Osteoblast (primary cell): ENCODE measurements around the gene RBFOX2. TPM values are rescaled to one million over a fixed set of nuclear protein-coding genes. Genes with fewer than 3 reads are reported as not detected.

Experiments used
- DNase-seq: peaks from one replicate; pipeline ENCODE4 v3.0.0; 2011; ENCODE audit warnings: low spot score, mixed read lengths; ENCODE audit not compliant: insufficient read length; ENCODE audit errors: missing footprints
- H2AFZ ChIP-seq: 2 replicates; pipeline ENCODE4 v1.6.0; 2011; ENCODE audit warnings: mild to moderate bottlenecking, low read length
- H3K27ac ChIP-seq: 2 replicates; pipeline ENCODE4 v1.5.1; 2011; ENCODE audit warnings: mild to moderate bottlenecking, low read depth, low read length, moderate library complexity
- H3K27me3 ChIP-seq: 2 replicates; pipeline ENCODE4 v1.6.0; 2012; ENCODE audit warnings: mild to moderate bottlenecking, control low read depth, inconsistent platforms, low read length, moderate library complexity; ENCODE audit not compliant: insufficient read depth
- H3K36me3 ChIP-seq: 2 replicates; pipeline ENCODE4 v1.5.1; 2011; ENCODE audit warnings: mild to moderate bottlenecking, low read length, control low read depth, moderate library complexity; ENCODE audit not compliant: insufficient read depth
- H3K4me1 ChIP-seq: 2 replicates; pipeline ENCODE4 v1.5.1; 2011; ENCODE audit warnings: mild to moderate bottlenecking, low read length, control low read depth, moderate library complexity; ENCODE audit not compliant: insufficient read depth
- H3K4me2 ChIP-seq: 2 replicates; pipeline ENCODE4 v1.6.0; 2011; ENCODE audit warnings: mild to moderate bottlenecking, low read length; ENCODE audit not compliant: insufficient read depth
- H3K4me3 ChIP-seq: fragments of 200-600 bp; sonication (generic); 3 replicates; pipeline ENCODE4 v1.5.1; 2012; ENCODE audit warnings: mild to moderate bottlenecking, low read length, inconsistent platforms; ENCODE audit not compliant: insufficient read depth
- H3K79me2 ChIP-seq: 2 replicates; pipeline ENCODE4 v1.6.0; 2012; ENCODE audit warnings: mild to moderate bottlenecking, low read length, control low read depth, inconsistent platforms; ENCODE audit not compliant: insufficient read depth
- H3K9me3 ChIP-seq: 2 replicates; pipeline ENCODE4 v1.5.1; 2011; ENCODE audit warnings: low read depth, low read length, control low read depth
- H4K20me1 ChIP-seq: 2 replicates; pipeline ENCODE4 v1.6.0; 2012; ENCODE audit warnings: mild to moderate bottlenecking, low read length, control low read depth; ENCODE audit not compliant: insufficient read depth
- total RNA-seq: library from RNA; depleted of rRNA; stranded (reverse); fragments of >200 nt; gene quantifications from 2 replicates; pipeline ENCODE4 v1.2.3, GENCODE V29; 2012
- TF ChIP-seq, protein P1 (sequence below): IDR thresholded peaks from 2 replicates; pipeline ENCODE4 v1.5.1; 2011; ENCODE audit warnings: mild to moderate bottlenecking, low read depth, low read length, moderate library complexity; ENCODE audit errors: extremely low read depth

Gene RBFOX2
- total RNA-seq, 1 donor, result 171 TPM

DNA sequence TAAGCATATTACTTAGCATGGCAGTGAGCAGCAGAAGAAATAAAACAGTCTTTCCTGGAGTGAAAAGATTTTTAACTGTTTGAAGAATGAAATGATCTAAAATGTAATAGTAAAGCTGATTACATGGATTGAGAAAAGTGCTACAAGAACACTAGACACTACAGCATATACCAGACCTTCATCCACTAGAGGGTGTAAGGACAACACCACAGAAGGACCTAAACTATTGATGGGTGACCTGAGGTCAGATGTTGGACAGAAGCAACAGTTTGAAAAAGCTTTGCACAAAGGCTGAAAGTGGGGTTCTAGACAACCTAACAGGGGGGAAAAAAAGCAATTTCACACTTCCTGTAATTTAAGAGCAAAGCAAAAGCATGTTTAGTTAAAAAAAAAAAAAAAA, 97.7 kb downstream of the RBFOX2 start:
- H3K27me3 ChIP-seq, result no peaks in the 10 kb centered on the region
- no peak overlapping the region for H3K4me3 ChIP-seq
- H3K27ac ChIP-seq, result no peak overlapping the region
- no peaks in the 10 kb centered on the region for H3K4me1 ChIP-seq
- peak; percentile 56 for DNase-seq
- no peak overlapping the region for H3K4me2 ChIP-seq
- peaks cover 4% of the 10 kb centered on the region for H3K36me3 ChIP-seq
- H2AFZ ChIP-seq, result no peak overlapping the region
- H3K79me2 ChIP-seq, result peaks cover 47% of the 10 kb centered on the region
- H4K20me1 ChIP-seq, result no peaks in the 10 kb centered on the region
- H3K9me3 ChIP-seq, result no peaks in the 10 kb centered on the region
- TF ChIP-seq, protein P1, sequence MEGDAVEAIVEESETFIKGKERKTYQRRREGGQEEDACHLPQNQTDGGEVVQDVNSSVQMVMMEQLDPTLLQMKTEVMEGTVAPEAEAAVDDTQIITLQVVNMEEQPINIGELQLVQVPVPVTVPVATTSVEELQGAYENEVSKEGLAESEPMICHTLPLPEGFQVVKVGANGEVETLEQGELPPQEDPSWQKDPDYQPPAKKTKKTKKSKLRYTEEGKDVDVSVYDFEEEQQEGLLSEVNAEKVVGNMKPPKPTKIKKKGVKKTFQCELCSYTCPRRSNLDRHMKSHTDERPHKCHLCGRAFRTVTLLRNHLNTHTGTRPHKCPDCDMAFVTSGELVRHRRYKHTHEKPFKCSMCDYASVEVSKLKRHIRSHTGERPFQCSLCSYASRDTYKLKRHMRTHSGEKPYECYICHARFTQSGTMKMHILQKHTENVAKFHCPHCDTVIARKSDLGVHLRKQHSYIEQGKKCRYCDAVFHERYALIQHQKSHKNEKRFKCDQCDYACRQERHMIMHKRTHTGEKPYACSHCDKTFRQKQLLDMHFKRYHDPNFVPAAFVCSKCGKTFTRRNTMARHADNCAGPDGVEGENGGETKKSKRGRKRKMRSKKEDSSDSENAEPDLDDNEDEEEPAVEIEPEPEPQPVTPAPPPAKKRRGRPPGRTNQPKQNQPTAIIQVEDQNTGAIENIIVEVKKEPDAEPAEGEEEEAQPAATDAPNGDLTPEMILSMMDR, result peak; percentile 76

DNA sequence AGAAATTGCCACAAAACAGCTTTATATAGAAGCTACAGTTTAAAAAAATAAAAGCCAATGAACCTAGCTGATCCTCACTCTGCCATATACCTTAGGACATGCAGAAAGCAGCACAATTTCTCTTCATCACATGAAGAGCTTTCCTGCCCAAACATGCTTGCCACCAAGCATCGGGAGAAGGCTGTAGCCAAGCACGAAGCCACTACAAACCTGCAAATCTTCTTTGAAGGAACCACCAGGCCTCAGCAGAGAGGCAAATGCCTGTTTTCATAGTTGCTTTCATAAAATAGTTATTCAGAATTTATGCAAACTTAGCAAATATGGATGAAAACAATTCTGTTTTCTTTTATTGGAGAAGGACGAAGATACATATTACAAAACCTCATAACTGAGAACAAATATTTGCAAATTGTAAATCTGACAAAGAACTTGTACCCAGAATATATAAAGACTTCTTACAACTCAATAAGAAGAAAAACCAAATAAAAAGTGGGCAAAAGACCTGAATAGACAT, 100.3 kb downstream of the RBFOX2 start:
- H3K27ac ChIP-seq, result no peak overlapping the region
- peak; percentile 15 for DNase-seq
- no peaks in the 10 kb centered on the region for H3K9me3 ChIP-seq
- no peaks in the 10 kb centered on the region for H3K27me3 ChIP-seq
- H3K4me2 ChIP-seq, result no peak overlapping the region
- peaks cover 48% of the 10 kb centered on the region for H3K79me2 ChIP-seq
- H3K4me1 ChIP-seq, result peaks cover 2% of the 10 kb centered on the region
- H2AFZ ChIP-seq, result no peak overlapping the region
- no peaks in the 10 kb centered on the region for H3K36me3 ChIP-seq
- H4K20me1 ChIP-seq, result no peaks in the 10 kb centered on the region
- TF ChIP-seq, protein P1, result no peak
- no peak overlapping the region for H3K4me3 ChIP-seq

DNA sequence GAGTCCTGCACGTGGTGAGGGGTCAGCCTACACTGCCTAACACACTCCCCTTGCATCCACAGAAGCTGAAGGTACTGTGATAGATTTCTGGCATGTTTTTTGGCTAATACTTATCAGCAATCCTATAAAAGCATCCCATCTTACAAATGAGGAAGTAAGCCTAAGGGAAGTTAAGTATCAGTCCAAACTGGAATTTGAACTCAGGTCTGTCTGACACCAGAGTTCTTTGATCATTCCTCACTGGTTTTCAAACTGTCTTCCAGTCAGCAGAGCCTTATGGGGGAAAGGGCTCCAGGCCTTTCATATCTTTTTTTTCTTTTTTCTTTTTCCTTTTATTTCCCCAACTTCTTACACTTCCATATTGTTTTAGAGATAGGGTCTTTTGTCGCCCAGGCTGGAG, 105.6 kb downstream of the RBFOX2 start:
- Histone ChIP-seq H3K4me3 (no peak overlapping the region), H3K9me3 (no peaks in the 10 kb centered on the region), H3K4me2 (peak overlapping the region; percentile 72), H2AFZ (no peak overlapping the region), H3K27ac (peak overlapping the region; percentile 83), H3K27me3 (no peaks in the 10 kb centered on the region), H3K36me3 (no peaks in the 10 kb centered on the region), H3K4me1 (peaks cover 31% of the 10 kb centered on the region), H3K79me2 (peaks cover 74% of the 10 kb centered on the region), H4K20me1 (no peaks in the 10 kb centered on the region)
- DNase-seq, result no peak
- TF ChIP-seq, protein P1, result no peak

DNA sequence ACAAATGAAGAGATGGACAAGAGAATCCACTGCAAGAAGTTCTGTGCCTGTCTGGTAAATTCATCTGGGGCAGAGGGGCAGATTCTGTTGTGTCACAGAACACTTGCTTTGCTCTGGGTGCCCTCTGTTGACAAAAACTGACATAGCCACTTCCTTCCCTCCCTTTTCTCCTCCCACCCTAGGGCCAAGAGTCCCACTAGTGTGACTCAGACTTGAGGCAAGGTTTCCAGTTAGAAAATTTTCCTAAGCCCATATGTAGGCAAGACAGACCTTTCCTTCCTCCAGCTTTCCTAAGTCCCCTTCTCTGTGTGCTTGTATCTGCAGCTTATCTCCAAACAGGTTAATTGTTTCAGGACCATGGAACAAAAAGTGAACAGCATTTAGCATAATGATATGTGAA, 106.8 kb downstream of the RBFOX2 start:
- H3K4me2 ChIP-seq, result peak overlapping the region; percentile 72
- no peaks in the 10 kb centered on the region for H3K9me3 ChIP-seq
- peaks cover 32% of the 10 kb centered on the region for H3K4me1 ChIP-seq
- peak overlapping the region; percentile 83 for H3K27ac ChIP-seq
- H3K36me3 ChIP-seq, result no peaks in the 10 kb centered on the region
- H4K20me1 ChIP-seq, result peaks cover 3% of the 10 kb centered on the region
- no peaks in the 10 kb centered on the region for H3K27me3 ChIP-seq
- peak; percentile 19 for DNase-seq
- H2AFZ ChIP-seq, result no peak overlapping the region
- TF ChIP-seq, protein P1, result peak; percentile 83
- H3K79me2 ChIP-seq, result peaks cover 76% of the 10 kb centered on the region
- H3K4me3 ChIP-seq, result peak overlapping the region; percentile 37
